HG02884 (cell line): Measurements from ENCODE around the gene PDE10A.

Source experiments
- ATAC-seq: cut with Tn5 transposase; IDR thresholded peaks from one replicate; pipeline ENCODE4 v1.9.1; 2021; ENCODE audit warnings: mild to moderate bottlenecking, moderate library complexity; ENCODE audit not compliant: unreplicated experiment

The PDE10A gene

DNA sequence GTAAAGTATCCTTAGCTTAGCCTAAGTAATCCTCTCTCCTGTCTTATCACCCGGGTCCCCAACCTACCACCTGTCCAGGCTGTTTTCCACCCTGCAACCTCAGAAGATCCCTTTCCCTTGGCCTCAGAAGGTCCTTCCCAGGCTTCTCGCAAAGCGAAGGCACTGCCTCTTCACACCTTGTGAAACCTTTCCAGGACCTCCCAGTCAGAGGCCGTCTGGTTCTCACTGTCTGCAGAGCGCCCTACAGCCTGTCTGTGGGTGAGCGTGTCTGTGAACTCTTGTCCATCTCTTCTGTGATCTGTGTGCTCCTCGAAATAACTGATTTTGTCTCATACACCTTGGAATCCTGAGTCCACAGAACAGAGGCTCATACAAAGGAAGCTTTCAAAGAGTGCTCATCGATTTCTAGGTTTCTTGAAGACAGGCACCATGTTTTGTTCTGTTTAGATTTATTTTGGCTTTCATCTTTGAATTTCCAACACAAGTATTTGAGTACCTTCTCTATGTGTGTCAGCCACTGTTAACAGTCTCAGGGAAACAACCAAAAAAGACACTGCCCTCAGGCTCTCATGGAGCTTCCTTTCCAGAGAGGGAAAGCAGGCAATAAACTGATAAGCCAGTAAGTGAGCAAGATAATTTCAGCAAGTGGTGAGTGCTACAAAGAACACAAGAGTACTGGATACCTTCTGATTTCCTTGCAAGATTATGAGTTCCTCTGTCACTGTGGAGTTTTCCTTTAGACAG lies 6.3 kb downstream of the PDE10A start:
- ATAC-seq: no peak

DNA sequence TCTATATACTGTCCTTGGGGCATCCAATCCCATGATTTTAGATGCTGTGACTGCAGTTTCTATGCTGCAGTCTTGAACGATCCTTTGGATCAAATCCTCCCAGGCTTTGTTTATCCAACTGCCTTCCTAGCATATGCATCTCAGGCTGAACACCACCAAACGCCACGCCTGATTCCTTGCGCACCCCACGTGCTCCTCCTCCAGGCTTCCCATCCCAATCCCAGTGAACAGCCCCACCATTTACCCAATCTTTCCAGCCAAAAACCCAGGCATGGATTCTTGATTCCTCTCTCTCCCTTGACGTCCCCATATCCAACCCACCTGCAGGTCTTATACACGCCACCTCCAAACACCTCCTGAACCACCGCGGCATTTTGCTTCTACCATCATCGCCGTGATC lies 7.8 kb downstream of the PDE10A start:
- no peak for ATAC-seq

DNA sequence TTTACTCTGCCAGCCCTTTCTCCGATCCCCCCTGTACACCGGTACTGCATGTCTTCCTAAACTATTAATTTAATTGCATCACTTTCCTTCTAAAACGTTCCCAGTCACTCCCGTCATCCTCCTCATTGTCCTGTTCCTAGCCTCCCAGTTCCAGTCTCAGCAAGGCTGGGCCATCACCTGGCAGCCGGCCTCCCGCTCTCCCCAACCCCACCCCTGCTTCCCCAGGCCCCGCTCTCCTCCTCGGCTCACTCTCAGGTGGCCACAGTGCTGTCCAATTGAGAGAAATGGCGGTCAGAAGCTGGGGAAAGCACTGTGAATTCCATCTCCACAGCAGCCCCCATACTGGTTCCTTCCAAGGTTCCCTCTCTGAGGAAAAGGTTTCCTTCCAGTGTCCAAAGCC lies 8.9 kb downstream of the PDE10A start:
- ATAC-seq: no peak

DNA sequence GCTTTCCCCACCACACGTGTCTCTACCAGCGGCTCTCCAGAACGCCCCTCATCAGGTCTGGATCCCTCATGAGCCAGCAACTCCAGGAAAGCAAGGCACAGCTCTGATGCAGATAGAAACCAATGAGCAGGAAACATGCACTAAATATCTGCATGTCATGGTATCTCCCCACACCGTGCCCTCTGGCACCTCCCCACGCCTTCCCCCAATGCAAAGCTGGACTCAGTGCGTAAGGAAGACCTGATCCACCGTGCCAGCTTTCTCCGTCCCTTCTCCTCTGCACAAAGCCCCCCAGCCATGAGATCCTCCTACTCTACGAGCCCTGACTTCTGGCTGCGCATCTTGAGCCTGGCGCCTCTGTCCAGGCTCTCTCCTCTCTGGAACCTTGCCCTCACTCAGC lies 9.4 kb downstream of the PDE10A start:
- no peak for ATAC-seq

DNA sequence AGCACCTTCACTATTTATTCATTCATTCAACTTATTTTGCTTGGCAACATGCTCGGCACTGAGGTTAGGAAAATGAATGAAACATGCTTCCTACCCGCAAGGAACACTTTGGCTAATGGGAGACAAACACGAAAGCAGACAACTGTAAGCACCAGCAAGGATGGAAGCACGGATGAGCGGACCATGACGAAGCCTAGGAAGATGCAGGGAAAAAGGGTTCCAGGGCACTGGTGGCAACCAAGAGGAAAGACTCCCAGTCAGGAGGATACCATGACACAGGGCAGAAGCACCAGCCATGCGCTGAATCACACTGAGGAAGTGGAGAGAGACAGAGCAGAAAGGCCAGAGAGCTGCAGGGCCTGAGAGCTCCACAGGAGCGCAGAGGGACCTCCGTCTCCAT lies 9.8 kb downstream of the PDE10A start:
- no peak for ATAC-seq

DNA sequence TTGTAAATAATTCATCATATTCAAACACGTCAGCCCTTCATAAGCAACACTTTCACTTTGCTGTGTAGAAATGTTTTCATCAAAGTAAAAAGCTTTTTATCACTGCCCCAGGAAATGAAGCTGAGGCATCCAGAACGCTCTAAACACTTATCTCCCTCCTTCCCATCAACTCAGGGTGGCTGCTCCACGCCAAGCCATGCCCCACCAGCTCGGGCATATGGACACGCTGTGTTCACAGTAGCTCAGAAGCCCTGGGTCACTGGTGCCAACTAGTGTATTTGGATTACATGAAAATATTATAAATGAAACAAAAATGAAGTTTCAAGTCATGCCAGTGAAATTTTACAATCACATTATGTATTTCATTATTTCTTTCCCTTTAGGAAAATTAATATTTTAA lies 10.3 kb downstream of the PDE10A start:
- ATAC-seq: no peak

DNA sequence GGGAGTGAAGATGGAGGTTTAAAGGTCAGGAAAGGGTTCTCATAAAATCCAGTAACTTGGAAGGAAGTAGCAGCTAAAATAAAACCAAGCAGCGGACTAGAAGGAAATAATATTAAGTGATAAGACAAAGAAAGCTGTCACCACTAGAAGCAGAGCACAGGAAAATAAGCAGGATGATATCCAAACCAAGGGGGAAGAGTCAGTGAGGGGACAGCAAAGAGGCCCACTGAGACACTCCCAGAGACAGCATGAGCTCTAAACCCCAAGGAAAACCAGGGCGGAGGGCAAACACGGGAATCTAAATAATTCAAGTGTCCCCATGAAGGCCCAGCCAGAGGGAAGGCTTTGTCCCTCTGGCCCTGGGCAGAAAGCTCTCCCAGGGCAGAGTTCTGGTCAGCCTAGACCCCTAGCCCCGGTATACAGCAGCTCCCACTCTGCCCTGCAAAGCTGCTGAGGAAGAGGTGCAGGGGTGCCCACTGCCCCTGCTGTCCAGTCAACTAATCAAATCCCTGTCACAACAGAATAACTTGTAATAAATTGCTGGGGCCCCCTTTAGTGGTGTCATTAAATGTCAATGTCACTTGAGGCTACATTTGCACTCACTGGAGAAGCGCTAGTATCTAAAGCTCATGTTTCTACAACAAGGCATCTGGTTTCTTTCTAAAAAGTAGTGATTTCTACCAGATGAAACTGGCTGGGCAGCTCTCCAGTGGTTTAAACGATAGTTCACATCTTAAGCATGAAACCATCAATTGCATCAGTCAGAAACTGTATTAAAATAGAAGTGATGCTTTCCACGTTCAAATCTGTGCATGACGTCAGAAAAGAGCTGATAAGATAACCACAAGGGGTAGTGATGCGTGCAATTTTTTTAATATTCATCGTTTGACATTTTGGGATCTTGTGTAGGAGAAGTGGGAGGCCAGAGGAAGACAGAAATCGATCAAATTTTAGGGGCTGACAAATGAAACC lies 13.6 kb downstream of the PDE10A start:
- ATAC-seq: no peak

DNA sequence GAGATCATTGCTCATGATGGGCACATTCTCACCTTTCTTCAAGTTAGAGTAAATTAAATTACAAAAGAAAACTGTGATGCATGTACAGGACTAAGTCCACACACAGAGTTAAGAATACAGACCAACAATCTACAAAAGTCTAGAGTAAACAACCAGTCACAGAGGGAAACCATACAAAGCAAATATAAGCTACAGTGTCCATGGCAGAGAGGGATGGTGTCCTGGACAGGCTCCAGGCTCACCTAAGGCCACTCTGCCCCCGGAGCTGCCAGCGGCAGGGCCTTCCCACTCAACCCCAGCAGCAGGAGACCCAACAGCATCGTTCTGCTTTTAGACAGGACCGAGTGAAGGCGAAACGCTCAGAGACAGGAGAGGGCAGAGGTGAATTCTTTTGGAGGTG lies 16.0 kb downstream of the PDE10A start:
- ATAC-seq: no peak

DNA sequence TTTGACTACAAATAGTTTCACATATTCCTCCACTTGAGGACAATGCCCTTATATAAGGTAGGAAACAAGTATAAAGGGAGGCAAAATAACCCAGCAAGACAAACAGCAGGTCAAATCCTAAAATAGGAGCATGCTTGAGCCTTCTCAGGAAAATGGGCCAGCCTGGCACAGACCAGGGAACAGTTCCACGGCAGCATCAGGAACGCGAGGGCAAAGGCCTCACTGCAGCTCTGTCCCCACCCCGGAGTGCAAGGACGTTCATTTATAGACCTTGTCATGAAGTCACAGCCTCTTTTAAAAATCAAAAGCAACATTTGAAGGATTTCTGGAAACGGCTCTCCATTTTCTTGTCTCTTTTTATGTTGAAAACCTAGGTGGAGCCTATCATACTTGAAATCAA lies 17.1 kb downstream of the PDE10A start:
- no peak for ATAC-seq

DNA sequence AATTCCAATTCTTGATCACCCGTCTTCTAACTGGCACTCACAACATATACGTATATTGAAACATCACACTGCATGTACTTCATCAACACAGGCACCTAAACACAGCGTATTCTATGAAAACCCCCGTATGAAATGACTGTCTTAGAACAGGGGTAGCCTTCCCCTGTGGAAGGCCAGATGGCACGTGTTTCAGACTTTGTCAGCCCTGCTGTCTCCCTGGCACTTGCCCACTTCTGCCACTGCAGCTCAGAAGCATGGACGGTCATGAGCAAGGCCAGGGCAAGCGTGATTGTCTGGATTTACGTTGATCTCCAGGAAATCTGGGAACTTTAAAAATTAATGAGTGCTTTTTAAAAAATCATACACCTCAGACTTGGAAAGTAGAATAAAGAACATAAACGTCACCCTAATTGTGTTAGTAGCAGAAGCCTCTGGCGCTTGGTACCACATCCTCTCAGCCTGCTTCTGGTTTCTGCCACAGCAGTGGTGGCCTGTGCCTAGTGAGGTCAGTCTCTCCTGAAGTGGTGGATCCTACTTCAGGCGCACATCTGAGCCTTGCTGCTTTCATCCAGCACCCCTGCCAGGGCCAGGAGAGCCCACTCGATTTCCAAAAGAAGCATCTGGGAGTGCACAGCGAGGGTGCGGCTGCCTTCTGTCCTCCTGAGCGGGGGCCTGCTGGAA lies 18.3 kb downstream of the PDE10A start:
- no peak for ATAC-seq

DNA sequence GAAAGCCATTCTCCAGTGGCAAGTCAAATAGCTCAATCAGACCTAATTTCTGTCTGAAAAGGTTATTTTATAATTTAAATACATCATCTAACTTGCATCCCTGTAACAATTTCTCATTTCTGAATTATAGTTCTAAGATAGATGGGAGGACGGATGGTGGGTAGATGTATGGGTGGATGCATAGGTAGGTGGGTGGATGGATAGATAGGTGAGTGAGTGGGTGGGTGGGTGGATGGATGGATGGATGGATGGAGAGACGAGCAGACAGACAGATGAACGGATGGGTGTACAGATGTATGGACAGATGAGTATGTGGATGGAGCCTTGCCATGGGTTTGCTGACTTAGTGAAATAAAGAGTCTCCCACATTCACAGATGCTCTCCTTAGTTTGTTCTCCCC lies 20.0 kb downstream of the PDE10A start:
- no peak for ATAC-seq

DNA sequence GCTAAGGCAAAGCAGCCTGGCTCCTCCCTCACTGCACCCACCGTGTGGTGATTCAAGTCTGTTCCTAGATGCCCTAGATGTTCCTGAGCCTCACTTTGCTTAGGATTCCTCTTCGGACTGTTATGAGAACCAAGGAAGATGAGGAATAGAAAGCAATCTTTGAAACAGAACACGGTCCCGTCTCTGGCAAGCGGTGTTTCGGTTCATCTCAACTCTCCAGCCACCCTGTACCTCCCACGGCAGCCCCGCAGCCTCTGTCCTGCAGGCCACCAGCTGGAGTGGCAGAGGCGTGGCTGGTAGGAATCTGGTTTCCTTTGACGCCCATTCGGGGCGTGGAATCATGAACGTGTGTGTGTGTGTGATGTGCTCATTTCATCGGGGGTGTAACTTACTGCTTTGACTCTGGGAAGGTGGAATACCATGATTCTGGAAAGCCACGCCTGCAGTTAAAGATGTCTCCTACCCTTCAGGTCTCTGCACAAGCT lies 21.3 kb downstream of the PDE10A start:
- ATAC-seq: no peak

DNA sequence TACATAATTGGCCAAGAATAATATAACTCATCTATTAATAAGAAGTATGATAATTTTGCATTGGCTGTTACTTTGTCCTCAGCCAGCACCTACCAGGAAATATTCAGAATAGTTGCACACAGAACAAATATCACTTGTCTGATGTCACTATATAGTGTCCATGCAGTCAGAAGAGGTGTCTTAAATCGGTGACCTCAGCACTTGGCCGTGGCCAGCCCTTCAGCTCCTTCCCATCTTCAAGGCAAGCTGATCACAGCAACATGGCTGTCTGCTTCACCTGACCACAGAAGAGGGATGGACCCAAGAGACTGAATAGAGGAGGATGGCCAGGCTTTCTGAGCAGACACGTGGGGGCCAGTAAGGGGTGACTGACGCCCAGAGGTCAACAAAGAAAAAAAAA lies 22.2 kb downstream of the PDE10A start:
- no peak for ATAC-seq

DNA sequence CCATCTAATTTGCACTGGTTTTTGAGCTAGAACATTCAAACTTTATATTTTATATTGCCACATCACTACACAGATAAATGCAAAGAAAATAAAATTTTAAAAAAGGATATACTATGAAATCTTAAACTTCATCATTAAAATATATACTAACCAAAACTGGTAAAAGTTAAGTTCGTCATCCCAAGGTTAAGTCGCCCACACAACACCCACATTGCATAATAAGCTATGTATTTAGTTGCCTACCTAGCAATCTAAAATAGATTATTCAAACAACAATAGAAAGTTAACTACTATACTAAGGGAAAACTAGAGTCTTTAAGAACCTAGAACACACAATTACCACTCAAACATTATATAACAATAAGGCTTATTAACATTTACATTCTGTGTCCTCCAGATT lies 24.5 kb downstream of the PDE10A start:
- no peak for ATAC-seq

DNA sequence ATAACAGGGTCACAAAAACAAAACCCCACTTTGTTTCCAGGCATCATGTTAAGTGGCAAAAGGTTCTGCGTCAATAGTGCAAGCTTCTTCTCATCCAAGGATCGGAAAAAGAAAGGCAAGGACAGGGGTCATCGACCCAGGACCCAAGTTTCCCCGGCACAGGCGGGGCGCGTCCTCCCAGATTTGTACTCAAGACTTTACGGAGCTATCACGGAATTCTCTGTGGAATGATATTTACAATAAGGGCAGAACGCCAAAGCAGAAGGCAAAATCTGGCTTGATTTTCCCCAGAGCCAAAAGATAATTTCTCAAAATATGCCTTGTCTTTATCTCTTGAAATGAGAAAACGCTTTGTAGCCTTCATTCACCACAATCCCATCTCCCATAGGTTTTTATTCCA lies 25.5 kb downstream of the PDE10A start:
- ATAC-seq: no peak

DNA sequence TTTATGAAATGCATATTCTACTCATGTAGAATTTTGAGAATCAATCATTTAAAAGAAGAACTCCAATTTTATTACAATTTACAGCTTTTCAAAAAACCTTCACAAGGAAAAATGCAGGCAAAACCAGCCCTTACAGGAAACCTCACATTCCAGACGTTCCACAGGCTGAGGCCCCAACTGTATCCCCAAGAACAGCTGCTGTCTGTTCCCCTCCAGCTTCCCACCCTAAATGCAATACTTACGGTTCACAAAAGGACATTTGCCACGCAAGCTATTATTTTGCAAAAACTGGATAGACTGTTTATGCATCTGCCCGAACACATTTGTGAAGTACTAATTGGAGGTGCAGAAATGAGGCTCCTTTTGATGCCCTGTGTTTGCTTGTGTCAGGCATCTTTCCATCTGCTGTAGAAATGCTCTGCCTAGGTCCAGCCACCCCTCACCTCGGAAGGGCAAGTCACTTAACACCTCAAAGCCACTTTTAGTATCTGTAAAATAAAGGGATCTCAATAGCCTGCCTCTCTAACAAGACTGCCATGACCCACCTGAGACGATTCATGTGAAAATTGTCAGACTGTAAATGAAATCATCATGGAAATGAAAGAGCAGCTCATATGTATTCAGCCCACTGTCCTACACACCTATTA lies 26.5 kb downstream of the PDE10A start:
- no peak for ATAC-seq

DNA sequence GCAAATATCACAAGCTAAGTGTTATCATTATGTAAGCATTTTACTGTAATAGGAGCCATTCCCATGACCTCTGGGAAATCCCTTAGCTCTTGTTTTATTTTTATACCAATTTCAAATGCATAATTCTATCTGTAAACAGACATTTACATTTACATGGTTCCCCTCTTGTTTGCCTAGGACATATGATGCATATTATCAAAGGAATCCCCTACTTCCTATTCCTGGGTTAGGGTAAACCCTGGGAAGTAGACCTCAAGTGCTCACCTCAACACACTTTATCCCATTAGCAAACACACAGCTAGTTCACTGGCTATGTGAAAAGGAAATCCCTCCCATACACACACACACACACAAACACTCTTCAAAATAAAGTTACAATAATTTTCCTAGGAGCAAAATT lies 27.1 kb downstream of the PDE10A start:
- no peak for ATAC-seq

DNA sequence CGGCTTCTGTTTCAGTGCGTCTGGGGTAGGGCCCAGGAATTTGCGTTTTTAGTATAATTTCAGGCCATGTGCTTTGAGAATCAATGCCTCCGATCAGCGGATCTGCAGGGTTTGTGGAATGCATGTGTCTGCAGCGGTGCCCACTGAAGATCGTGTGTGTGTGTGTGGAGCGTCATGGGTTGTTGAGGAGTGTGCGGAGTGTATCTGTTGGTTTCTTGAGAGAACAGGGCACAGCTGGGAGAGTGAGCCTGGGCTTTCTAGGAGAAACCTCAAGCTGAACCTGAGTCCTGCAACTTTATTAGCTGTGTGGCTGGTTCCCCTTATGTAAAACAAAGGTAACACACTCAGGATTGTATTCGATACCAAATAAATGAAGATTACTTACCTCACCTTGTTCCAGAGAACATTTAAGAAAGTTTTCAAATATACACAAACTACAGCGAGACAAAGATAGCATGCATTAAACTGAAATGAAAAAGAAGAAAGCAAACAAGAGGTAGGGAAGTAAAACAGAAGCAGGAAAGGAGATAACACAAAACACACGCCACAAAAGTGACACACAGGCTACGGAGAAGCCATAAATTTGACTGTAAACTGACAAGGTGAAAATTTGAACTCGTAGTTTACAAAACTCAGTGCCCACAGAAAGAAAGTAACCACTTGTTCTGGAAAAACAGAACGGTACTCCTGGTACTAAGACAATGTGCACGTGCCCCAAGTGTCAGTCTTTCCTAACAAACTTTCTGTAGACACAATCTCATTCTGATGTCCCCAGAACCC lies 28.8 kb downstream of the PDE10A start:
- ATAC-seq: no peak

DNA sequence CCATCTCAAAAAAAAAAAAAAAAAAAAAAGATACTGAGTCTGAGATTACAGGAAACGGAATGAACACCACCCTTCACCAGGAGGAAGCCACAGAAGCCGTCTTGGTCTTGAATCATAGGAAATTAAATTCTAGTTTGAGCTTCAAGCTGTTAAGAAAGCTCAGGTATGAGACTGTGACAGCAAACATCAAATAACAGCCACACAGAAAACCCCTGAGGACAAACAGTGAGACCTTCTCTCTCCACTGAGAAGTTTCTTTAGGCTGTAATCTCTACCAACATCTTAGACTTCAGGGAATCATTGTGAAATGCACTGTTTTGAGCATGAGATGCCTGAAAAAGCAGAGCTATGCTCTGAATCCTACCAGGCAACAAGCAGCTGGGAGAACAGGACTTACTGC lies 30.8 kb downstream of the PDE10A start:
- ATAC-seq: no peak

DNA sequence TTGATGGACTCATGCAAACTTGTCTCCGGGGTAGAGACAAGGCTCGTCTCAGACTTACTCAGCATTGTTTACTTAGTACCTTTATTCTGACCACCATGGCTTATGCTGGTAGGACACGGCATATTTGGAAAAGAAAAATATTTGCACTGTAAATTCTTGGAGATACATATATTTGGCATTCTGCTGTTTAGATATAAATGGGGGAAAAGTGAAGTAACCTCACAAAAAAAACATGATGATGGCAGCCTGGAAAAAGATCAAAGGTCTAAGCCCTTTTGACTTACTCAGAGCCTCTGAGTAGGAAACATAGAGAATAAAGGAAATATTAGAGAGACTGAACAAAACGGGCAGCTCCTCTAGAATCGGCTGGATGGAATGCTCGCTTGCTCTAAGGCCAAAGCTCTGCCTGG lies 32.5 kb downstream of the PDE10A start:
- no peak for ATAC-seq
